GM18520 (cell line): ENCODE measurements around the gene ZSCAN9.

ENCODE experiments used
- ATAC-seq: cut with Tn5 transposase; IDR thresholded peaks from one replicate; pipeline ENCODE4 v1.9.1; 2021; ENCODE audit not compliant: unreplicated experiment

ZSCAN9 gene

GRCh38 chr6:28220257-28221133 lies 4.6 kb upstream of the ZSCAN9 start:
- ATAC-seq, result no peak

- ATAC-seq, result no peak
Observed at GRCh38 chr6:28224131-28225055, 682 bp upstream of the ZSCAN9 start.

GRCh38 chr6:28226460-28226859 lies 1.4 kb downstream of the ZSCAN9 start:
- no peak for ATAC-seq

GRCh38 chr6:28232785-28233184 lies 7.7 kb downstream of the ZSCAN9 start:
- no peak for ATAC-seq

- ATAC-seq, result no peak
Observed at GRCh38 chr6:28235912-28236452, 10.9 kb downstream of the ZSCAN9 start.

GRCh38 chr6:28239636-28240035 lies 14.6 kb downstream of the ZSCAN9 start:
- no peak for ATAC-seq

- no peak for ATAC-seq
Observed at GRCh38 chr6:28240471-28240870, 15.4 kb downstream of the ZSCAN9 start.

- ATAC-seq, result no peak
Observed at GRCh38 chr6:28243946-28244345, 18.9 kb downstream of the ZSCAN9 start.

DNA sequence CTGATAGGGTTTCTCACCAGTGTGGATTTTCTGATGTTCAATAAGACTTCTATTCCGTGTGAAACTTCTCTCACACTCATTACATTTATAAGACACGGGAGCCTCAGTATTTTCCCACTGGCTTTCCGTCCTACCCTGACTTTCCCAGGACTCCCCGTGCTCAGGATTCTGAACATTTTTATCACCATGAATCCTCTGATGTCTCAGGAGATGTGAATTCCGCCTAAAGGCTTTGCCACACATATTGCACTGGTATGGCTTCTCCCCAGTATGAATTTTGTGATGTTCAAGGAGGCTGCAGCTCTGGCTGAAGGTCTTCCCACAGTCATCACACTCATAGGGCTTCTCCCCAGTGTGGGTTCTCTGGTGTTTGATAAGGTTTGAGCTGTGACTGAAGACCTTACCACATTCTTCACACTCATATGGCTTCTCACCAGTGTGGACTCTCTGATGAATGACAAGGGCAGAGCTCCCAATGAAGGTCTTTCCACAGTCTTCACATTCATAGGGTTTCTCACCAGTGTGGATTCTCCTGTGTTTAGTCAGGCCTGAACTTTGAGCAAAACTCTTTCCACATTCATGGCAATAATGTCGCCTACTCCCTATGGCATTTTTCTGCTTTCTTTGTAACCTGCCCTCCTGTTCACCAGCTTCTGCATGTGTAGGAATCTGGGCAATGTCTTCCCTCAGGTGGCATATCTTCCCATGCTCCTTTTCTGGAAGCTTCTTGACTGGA lies 20.3 kb downstream of the ZSCAN9 start:
- no peak for ATAC-seq

DNA sequence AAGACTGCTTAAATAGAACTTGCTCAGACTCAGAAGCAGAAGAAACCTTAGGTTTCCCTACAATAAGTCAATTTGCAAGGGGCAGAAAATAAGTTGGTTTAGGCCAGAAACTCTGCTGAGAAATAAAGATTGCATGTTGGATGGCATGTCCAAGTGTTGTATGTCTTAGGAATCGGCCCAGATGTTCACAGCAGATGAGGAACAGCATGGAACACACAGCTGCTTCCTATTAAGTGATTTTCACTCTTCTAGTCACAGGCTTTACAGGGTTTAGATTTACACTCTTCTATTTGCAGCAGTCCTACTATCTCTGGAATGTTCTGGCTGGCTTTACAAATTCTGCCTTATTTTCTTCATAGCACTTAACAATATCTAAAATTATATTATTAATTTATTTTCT lies 23.8 kb downstream of the ZSCAN9 start:
- no peak for ATAC-seq

- no peak for ATAC-seq
Observed at GRCh38 chr6:28250747-28251146, 25.7 kb downstream of the ZSCAN9 start.

DNA sequence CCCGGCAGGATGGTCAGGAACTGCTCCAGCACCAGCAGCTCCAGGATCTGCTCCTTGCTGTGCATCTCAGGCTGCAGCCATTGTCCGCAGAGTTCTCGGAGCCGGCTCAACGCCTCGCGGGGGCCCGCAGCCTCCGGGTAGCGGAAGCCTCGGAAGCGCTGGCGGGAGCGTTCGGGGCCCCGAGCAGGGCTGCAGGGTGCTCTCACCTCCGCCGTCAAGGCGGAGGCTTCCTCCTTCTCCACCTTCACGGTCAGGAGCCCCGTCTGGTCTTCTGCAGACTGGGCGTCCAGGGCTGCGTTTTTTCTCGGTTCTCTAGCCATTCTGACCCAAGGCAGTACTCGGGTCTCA lies 26.6 kb downstream of the ZSCAN9 start:
- ATAC-seq, result no peak

DNA sequence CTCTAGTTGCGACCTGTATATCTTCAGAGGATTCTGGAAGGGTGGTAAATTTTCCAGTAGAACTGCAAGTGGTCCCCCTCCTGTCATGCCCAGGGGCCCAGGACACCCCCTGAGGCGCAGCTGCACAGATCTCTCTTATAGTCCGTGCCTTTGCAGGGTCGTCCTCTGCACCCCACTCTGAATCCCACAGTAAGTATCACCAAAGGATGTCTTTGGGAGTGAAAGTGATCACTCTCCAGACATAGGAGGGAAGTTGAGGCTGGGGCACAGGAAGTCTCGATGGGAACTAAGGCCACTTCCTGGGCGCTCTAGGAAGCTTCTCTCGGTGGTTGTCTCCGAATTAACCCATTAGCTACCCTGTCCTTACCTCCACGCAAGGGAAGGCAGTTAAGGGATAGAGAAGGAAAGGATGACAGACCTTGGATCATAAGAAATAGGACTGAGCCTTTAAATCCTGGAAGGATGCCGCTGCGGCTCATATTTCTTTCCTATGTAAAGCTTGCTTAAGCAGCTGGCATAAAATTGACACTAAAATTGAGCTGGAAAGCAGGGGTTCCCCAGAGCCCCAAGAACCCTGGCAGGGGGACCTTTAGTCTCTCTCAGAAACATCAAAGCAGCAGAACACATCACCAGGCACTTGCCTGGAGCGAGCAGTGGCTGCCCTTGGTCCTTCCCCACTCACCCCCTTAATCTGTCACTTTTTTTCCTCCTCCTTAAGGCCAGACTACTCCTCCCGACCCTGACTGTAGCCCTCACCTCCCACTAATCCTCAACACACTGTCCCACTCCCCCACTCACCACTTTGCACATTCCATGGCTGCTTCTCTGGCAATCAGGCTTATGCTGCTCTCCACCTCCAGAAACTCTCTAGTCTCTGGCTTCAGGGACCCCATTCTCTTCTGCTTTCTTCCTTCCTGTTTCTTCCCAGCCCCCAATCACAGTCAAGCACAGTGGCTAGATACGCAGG lies 27.2 kb downstream of the ZSCAN9 start, which contains the start of gene ZKSCAN4:
ZKSCAN4 (minus strand) TSS at position 261 of the 967 bp plus-strand sequence. CDS start 289 bp downstream, outside the sequence.
- ATAC-seq, result no peak

DNA sequence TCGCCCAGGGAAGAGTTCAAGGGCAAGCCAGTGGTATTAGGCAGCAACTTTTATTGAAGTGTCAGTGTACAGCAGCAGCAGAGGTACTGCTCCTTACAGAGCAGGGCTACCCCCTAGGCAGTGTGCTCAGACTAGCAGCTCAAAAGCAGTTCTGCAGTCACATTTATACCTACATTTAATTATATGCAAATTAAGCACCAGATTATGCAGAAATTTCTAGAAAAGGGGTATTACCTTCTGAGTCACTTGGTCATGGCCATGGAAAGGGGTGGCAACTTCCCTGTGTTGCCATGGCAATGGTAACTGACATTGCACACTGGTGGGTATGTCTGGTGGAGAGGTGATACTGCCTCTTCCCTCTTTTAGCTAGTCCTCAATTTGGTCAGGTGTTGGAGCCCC lies 29.0 kb downstream of the ZSCAN9 start:
- ATAC-seq, result no peak

DNA sequence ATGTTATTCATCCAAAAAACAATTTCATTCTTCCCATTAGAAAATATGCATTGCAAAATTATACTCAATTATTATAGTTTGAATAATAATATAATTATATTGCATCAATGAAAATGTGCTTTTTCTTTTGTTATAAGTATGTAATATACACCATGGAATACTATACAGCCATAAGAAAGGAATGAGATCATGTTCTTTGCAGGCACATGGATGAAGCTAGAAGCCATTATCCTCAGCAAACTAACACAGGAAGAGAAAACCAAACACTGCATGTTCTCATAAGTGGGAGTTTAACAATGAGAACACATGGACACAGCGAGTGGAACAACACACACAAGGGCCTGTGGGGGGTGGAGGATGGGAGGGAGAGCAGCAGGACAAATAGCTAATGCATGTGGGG lies 32.0 kb downstream of the ZSCAN9 start:
- no peak for ATAC-seq

GRCh38 chr6:28258877-28259777 lies 34.1 kb downstream of the ZSCAN9 start, which contains the start of gene NKAPL:
TSS of gene NKAPL (plus strand) at chr6:28259297. CDS start at chr6:28259372, 75 bp downstream.
- ATAC-seq, result no peak

DNA sequence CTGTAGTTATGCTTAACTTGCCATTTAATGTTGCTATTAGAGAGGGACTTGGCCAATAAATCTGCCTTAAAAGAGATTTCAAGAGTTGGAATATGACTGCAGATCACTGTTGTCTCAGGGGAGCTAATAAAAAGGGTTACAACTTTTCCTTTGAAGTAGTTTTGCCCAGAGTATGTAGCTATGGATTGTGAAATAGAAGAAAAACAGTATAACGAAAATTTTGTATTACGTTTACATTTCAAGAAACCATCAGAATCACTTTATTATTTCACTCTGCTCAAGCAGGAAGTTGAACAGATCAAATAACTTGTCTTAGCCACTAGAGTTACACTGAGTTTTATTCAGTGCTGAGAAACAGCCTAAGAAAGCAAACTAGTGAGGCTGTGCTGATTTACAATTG lies 38.8 kb downstream of the ZSCAN9 start:
- ATAC-seq, result no peak

- no peak for ATAC-seq
Observed at GRCh38 chr6:28264834-28265401, 39.8 kb downstream of the ZSCAN9 start.
